ENCODE data around the gene CENPN. TPM values are rescaled to one million over a fixed set of nuclear protein-coding genes. Genes with fewer than 3 reads are reported as not detected.

CENPN gene
- total RNA-seq, 1 experiment from 2014 or later = 105 TPM

GRCh38 chr16:81035975-81036750 is 29.1 kb downstream of the CENPN start:
- Mint-ChIP-seq H3K4me1 (ENCODE audit: low read depth, unreplicated experiment) (no peaks in the 10 kb centered on the region), H3K9me3 (ENCODE audit: unreplicated experiment) (no peaks in the 10 kb centered on the region), H3K36me3 (ENCODE audit: insufficient read depth, unreplicated experiment) (peaks cover 32% of the 10 kb centered on the region), H3K27me3 (ENCODE audit: insufficient read depth, unreplicated experiment) (no peaks in the 10 kb centered on the region), H3K27ac (ENCODE audit: unreplicated experiment) (peak overlapping the region; percentile 68), H3K4me3 (ENCODE audit: unreplicated experiment) (peak overlapping the region; percentile 84)
- no TSS peak for BruUV-seq (replicated peaks)
- no peak for TF ChIP-seq CTCF (IDR thresholded peaks at IDR 0.05; ENCODE audit: insufficient read depth in 1 of 2, low read depth in 1 of 2, low read length in 1 of 2, severe bottlenecking in 1 of 2, unreplicated experiment in 1 of 2)
- ChIA-PET CTCF (interaction anchor here (0.6 to 1.7 kb wide), 41 partner anchors 8 to 1539 kb away, joined by 3 to 17 read pairs (median 4); partner anchors contain the start of genes C16orf46, CENPN, CMC2 and GAN), POLR2A (interaction anchor here (0.9 to 1.2 kb wide), 3 partner anchors 29 to 61 kb away, joined by 3 to 11 read pairs (median 10); partner anchors contain the start of genes C16orf46, CENPN and CMC2)
- DNase-seq = peak; percentile 48 to 70
- Histone ChIP-seq H3K4me3 (ENCODE audit: low read depth, low read length) (peak overlapping the region; percentile 69), H3K27me3 (replicated peaks; ENCODE audit: control insufficient read depth, insufficient read depth, low read length) (no peaks in the 10 kb centered on the region), H3K9me3 (no peaks in the 10 kb centered on the region), H3K4me1 (peaks cover 10% of the 10 kb centered on the region; the same call in 1 of the 2 replicates), H3K36me3 (ENCODE audit: control insufficient read depth, insufficient read depth, low read length) (no peaks in the 10 kb centered on the region; the same call in 1 of the 2 replicates)
- intact Hi-C loops (cut with micrococcal nuclease; ENCODE audit: unreplicated experiment) = loop anchor here (1.0 to 10.0 kb wide), 4 partner anchors 41 to 702 kb away; partner anchors contain the start of genes C16orf46 and GCSH

GRCh38 chr16:81036751-81037350 is 29.8 kb downstream of the CENPN start:
- BruUV-seq (replicated peaks) = TSS peak; percentile 39
- no peaks in the 10 kb centered on the region for H3K27me3 Mint-ChIP-seq (ENCODE audit: insufficient read depth, unreplicated experiment)
- intact Hi-C loops (cut with micrococcal nuclease; ENCODE audit: unreplicated experiment) = loop anchor here (10.0 kb wide), 1 partner anchor 158 kb away; no protein-coding TSS in a partner anchor
- peak overlapping the region; percentile 68 for H3K27ac Mint-ChIP-seq (ENCODE audit: unreplicated experiment)
- Histone ChIP-seq H3K4me3 (ENCODE audit: low read depth, low read length) (peak overlapping the region; percentile 69), H3K27me3 (replicated peaks; ENCODE audit: control insufficient read depth, insufficient read depth, low read length) (no peaks in the 10 kb centered on the region), H3K4me1 (peaks cover 10% of the 10 kb centered on the region; the same call in 1 of the 2 replicates), H3K9me3 (no peaks in the 10 kb centered on the region), H3K36me3 (ENCODE audit: control insufficient read depth, insufficient read depth, low read length) (no peaks in the 10 kb centered on the region; the same call in 1 of the 2 replicates)
- H3K4me3 Mint-ChIP-seq (ENCODE audit: unreplicated experiment) = peak overlapping the region; percentile 84
- ChIA-PET CTCF (interaction anchor here (0.6 to 1.7 kb wide), 6 partner anchors 44 to 451 kb away, joined by 3 to 7 read pairs (median 5); no protein-coding TSS in a partner anchor), POLR2A (interaction anchor here (0.6 to 1.2 kb wide), 3 partner anchors 40 to 62 kb away, joined by 3 to 10 read pairs (median 3); partner anchors contain the start of gene C16orf46)
- H3K36me3 Mint-ChIP-seq (ENCODE audit: insufficient read depth, unreplicated experiment) = peaks cover 30% of the 10 kb centered on the region
- no peaks in the 10 kb centered on the region for H3K4me1 Mint-ChIP-seq (ENCODE audit: low read depth, unreplicated experiment)
- H3K9me3 Mint-ChIP-seq (ENCODE audit: unreplicated experiment) = no peaks in the 10 kb centered on the region
- DNase-seq = no peak
- no peak for TF ChIP-seq CTCF (IDR thresholded peaks at IDR 0.05; ENCODE audit: insufficient read depth in 1 of 2, low read depth in 1 of 2, low read length in 1 of 2, severe bottlenecking in 1 of 2, unreplicated experiment in 1 of 2)

GRCh38 chr16:81040131-81040530 is 33.1 kb downstream of the CENPN start:
- Histone ChIP-seq H3K27me3 (replicated peaks; ENCODE audit: control insufficient read depth, insufficient read depth, low read length) (no peaks in the 10 kb centered on the region), H3K4me1 (peaks cover 9% of the 10 kb centered on the region; the same call in 1 of the 2 replicates), H3K9me3 (no peaks in the 10 kb centered on the region), H3K36me3 (ENCODE audit: control insufficient read depth, insufficient read depth, low read length) (peaks cover 4% of the 10 kb centered on the region; the same call in 1 of the 2 replicates), H3K4me3 (ENCODE audit: low read depth, low read length) (no peak overlapping the region)
- no peaks in the 10 kb centered on the region for H3K9me3 Mint-ChIP-seq (ENCODE audit: unreplicated experiment)
- ChIA-PET CTCF (no interaction called here), POLR2A (no interaction called here)
- TF ChIP-seq CTCF (IDR thresholded peaks at IDR 0.05; ENCODE audit: insufficient read depth in 1 of 2, low read depth in 1 of 2, low read length in 1 of 2, severe bottlenecking in 1 of 2, unreplicated experiment in 1 of 2) = no peak
- intact Hi-C loops (cut with micrococcal nuclease; ENCODE audit: unreplicated experiment) = no loop called here
- DNase-seq = no peak
- no peaks in the 10 kb centered on the region for H3K4me1 Mint-ChIP-seq (ENCODE audit: low read depth, unreplicated experiment)
- H3K27ac Mint-ChIP-seq (ENCODE audit: unreplicated experiment) = no peak overlapping the region
- H3K27me3 Mint-ChIP-seq (ENCODE audit: insufficient read depth, unreplicated experiment) = no peaks in the 10 kb centered on the region
- BruUV-seq (replicated peaks) = no TSS peak
- H3K4me3 Mint-ChIP-seq (ENCODE audit: unreplicated experiment) = no peak overlapping the region
- peaks cover 56% of the 10 kb centered on the region for H3K36me3 Mint-ChIP-seq (ENCODE audit: insufficient read depth, unreplicated experiment)

All from Caco-2 (cell line).